DOHH2 (cell line): Measurements from ENCODE around the gene KISS1R.
A peak's percentile ranks its signal among the peaks of the same experiment; 100 is the strongest.

Experiments
- H3F3A ChIP-seq: fragments of 200-600 bp; sonication (generic), shearing (Covaris generic); 2 replicates; pipeline ENCODE4 v1.6.0; 2016; ENCODE audit warnings: antibody characterized with exemption, mild to moderate bottlenecking; ENCODE audit not compliant: control insufficient read depth, insufficient read depth
- H3K27ac ChIP-seq: fragments of 200-600 bp; sonication (generic); 2 replicates; pipeline ENCODE4 v1.5.1; 2014; ENCODE audit warnings: low read depth, mild to moderate bottlenecking, low read length, moderate library complexity
- H3K27me3 ChIP-seq: fragments of 200-600 bp; sonication (generic); 2 replicates; pipeline ENCODE4 v1.6.1; 2014; ENCODE audit warnings: mild to moderate bottlenecking, low read length, mixed read lengths; ENCODE audit not compliant: control insufficient read depth
- H3K36me3 ChIP-seq: fragments of 200-600 bp; sonication (generic); 2 replicates; pipeline ENCODE4 v1.6.1; 2014; ENCODE audit warnings: mild to moderate bottlenecking, low read length, moderate library complexity, mixed read lengths; ENCODE audit not compliant: control insufficient read depth
- H3K4me1 ChIP-seq: fragments of 200-600 bp; sonication (generic); 2 replicates; pipeline ENCODE4 v1.6.1; 2014; ENCODE audit warnings: mild to moderate bottlenecking, low read length, mixed read lengths; ENCODE audit not compliant: control insufficient read depth
- H3K4me2 ChIP-seq: fragments of 200-600 bp; sonication (generic); 2 replicates; pipeline ENCODE4 v1.6.0; 2014; ENCODE audit warnings: mild to moderate bottlenecking, low read length, moderate library complexity
- H3K4me3 ChIP-seq: fragments of 200-600 bp; sonication (generic); 2 replicates; pipeline ENCODE4 v1.5.1; 2014; ENCODE audit warnings: mild to moderate bottlenecking, low read length, mixed read lengths
- H3K79me2 ChIP-seq: fragments of 200-600 bp; sonication (generic); 2 replicates; pipeline ENCODE4 v1.6.1; 2014; ENCODE audit warnings: mild to moderate bottlenecking, low read length, mixed read lengths; ENCODE audit not compliant: control insufficient read depth
- H3K9me2 ChIP-seq: fragments of 200-600 bp; sonication (generic); replicated peaks from 2 replicates; pipeline ENCODE4 v1.6.1; 2014; ENCODE audit warnings: mild to moderate bottlenecking, low read length, mixed read lengths; ENCODE audit not compliant: control insufficient read depth
- H3K9me3 ChIP-seq: fragments of 200-600 bp; sonication (generic); 2 replicates; pipeline ENCODE4 v1.6.1; 2014; ENCODE audit warnings: antibody characterized with exemption, low read length, mixed read lengths; ENCODE audit not compliant: control insufficient read depth, insufficient read depth
- H4K20me1 ChIP-seq: fragments of 200-600 bp; sonication (generic); 2 replicates; pipeline ENCODE4 v1.6.0; 2014; ENCODE audit warnings: low read depth, mild to moderate bottlenecking, antibody characterized with exemption, low read length, moderate library complexity; ENCODE audit not compliant: control insufficient read depth, insufficient read depth
- EZH2phosphoT487 ChIP-seq: fragments of 200-600 bp; sonication (generic); IDR thresholded peaks from 2 replicates; pipeline ENCODE4 v1.6.1; 2017; ENCODE audit warnings: borderline replicate concordance, mild to moderate bottlenecking, antibody characterized with exemption, low read length, moderate library complexity, mixed read lengths
- TF ChIP-seq, protein P1 (sequence below): fragments of 200-600 bp; sonication (generic); IDR thresholded peaks from one replicate; pipeline ENCODE4 v1.5.1; 2014; ENCODE audit warnings: antibody characterized with exemption, mild to moderate bottlenecking, low read depth, low read length; ENCODE audit not compliant: poor library complexity, severe bottlenecking

The KISS1R gene

GRCh38 chr19:897442-898039 lies 19.6 kb upstream of the KISS1R start:
- H3K36me3 ChIP-seq: peaks cover 9% of the 10 kb centered on the region; the same call in 1 of the 2 replicates
- no peak overlapping the region for H3K27ac ChIP-seq
- H3K4me2 ChIP-seq: no peak overlapping the region
- TF ChIP-seq, protein P1, sequence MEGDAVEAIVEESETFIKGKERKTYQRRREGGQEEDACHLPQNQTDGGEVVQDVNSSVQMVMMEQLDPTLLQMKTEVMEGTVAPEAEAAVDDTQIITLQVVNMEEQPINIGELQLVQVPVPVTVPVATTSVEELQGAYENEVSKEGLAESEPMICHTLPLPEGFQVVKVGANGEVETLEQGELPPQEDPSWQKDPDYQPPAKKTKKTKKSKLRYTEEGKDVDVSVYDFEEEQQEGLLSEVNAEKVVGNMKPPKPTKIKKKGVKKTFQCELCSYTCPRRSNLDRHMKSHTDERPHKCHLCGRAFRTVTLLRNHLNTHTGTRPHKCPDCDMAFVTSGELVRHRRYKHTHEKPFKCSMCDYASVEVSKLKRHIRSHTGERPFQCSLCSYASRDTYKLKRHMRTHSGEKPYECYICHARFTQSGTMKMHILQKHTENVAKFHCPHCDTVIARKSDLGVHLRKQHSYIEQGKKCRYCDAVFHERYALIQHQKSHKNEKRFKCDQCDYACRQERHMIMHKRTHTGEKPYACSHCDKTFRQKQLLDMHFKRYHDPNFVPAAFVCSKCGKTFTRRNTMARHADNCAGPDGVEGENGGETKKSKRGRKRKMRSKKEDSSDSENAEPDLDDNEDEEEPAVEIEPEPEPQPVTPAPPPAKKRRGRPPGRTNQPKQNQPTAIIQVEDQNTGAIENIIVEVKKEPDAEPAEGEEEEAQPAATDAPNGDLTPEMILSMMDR: no peak
- TF ChIP-seq EZH2phosphoT487: no peak
- H3K27me3 ChIP-seq: no peaks in the 10 kb centered on the region
- H3K9me3 ChIP-seq: no peaks in the 10 kb centered on the region
- no peaks in the 10 kb centered on the region for H3K9me2 ChIP-seq
- H3K4me1 ChIP-seq: peaks cover 32% of the 10 kb centered on the region
- H3K79me2 ChIP-seq: no peaks in the 10 kb centered on the region
- H3K4me3 ChIP-seq: no peak overlapping the region
- peaks cover 8% of the 10 kb centered on the region; the same call in 1 of the 2 replicates for H4K20me1 ChIP-seq
- peaks cover 2% of the 10 kb centered on the region; the same call in 1 of the 2 replicates for H3F3A ChIP-seq

DNA sequence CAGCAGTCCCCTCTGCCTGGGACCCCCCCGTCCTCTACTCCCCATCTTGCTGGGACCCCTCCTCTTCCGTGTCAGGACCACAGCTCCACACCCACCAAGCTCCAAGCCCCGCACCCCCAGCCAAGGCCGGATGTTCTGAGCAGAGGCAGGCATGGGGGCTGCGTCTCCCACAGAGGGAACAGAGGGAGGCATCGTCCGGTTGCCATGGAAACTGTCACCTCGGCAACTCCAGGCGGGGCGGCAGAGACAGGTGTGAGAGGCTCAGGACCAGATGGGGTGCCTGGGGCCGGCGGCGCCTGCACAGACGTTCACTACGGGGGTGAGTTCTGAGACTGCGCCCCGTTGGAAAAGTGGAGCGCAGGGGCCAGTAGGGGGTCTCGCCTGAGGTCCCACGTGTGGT lies 18.5 kb upstream of the KISS1R start:
- Histone ChIP-seq H3F3A (peaks cover 6% of the 10 kb centered on the region), H3K9me3 (no peaks in the 10 kb centered on the region), H3K36me3 (peaks cover 9% of the 10 kb centered on the region; the same call in 1 of the 2 replicates), H3K79me2 (no peaks in the 10 kb centered on the region; the same call in 1 of the 2 replicates), H3K27ac (0 out of 2 replicates have a peak overlapping the region, but pooled peaks have one; percentile 20), H3K9me2 (no peaks in the 10 kb centered on the region), H3K4me3 (no peak overlapping the region), H3K4me2 (peak overlapping the region; percentile 42), H3K4me1 (peaks cover 27% of the 10 kb centered on the region), H4K20me1 (peaks cover 8% of the 10 kb centered on the region; the same call in 1 of the 2 replicates), H3K27me3 (no peaks in the 10 kb centered on the region)
- TF ChIP-seq, protein P1: no peak
- no peak for TF ChIP-seq EZH2phosphoT487

DNA sequence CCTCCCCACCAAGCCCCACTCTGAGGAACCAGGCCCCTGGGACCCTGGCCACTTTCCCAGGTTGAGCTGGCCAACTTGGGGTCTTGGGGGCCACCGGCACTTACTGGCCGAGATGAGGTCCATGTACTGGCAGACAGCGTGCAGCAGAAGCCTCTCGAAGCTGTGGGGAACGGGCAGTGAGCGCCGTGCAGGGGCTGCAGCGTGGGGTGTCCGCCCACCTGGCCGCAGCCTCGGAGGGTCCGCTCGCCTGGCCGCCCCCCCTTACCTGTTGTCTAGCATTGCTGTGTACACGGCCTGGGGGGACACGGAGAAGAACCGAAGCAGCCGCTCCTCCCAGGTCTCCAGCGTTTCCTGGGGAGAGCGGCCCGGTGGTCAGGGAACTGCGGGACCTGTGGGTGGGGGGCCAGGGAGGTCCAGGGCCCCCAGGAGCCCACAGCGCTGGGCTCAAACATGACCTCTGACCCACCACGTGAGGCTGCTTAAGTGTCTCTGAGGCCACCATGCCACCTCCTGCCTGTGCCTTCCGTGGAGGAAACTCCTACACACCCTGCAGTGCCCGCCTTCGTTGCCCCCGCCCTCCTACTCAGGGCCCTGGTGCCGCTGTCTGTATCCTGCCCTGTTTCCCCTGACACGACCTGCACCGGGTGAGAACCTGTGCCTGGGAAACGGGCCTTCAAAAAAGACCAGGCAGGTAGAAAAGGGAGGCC lies 17.6 kb upstream of the KISS1R start:
- Histone ChIP-seq H3K4me2 (peak overlapping the region; percentile 42), H3K27me3 (no peaks in the 10 kb centered on the region), H3K9me2 (no peaks in the 10 kb centered on the region), H3F3A (peaks cover 6% of the 10 kb centered on the region), H3K9me3 (no peaks in the 10 kb centered on the region), H3K4me1 (peaks cover 25% of the 10 kb centered on the region), H3K36me3 (peaks cover 9% of the 10 kb centered on the region; the same call in 1 of the 2 replicates), H4K20me1 (peaks cover 8% of the 10 kb centered on the region; the same call in 1 of the 2 replicates), H3K79me2 (peaks cover 5% of the 10 kb centered on the region; the same call in 1 of the 2 replicates), H3K4me3 (no peak overlapping the region), H3K27ac (no peak overlapping the region)
- TF ChIP-seq, protein P1: no peak
- TF ChIP-seq EZH2phosphoT487: no peak
